ENCODE data around the gene C20orf144. TPM values are rescaled to one million over a fixed set of nuclear protein-coding genes. Genes with fewer than 3 reads are reported as not detected.

Gene C20orf144
- total and polyA plus RNA-seq, 9 of the 15 experiments (the other 6 are each of a cell fraction or from before 2014, with no cell fraction given) = 0.04 to 0.23 (median 0.11) TPM; not detected in 2

DNA sequence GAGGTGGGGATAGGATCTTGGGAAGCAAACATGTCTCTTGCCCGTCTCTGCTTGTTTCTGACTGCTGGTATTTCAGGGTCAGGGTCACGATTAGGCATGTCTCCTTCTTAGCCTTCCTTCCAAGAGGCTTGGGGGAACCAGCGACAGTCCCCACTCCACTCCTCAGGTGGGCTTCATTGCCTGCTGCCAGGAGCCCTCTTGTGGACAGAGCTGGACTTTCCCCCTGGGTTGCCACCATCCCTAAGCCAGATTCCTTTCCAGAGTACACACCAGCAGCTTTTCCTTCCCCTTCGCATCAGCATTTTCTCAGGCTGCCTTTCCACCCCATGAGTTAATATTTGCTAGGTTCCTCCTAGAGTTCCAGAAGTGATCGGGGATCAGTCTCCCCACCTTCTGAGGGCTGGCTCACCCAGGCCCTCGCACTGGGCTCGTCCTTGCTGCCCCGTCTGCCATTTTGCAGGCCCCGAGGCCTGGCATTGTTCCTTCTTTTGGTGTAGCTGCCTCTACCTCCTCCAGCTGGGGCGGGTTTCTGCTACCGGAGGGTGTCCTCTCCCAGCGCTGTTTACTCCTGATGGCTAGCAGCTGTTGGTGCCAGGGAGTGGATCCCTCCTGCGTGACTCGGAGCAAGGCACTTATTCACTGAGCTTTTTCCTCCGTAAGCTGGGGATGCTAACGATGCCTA lies 8.8 kb upstream of the C20orf144 start (continued):
- TF ChIP-seq CHD4 (IDR thresholded peaks at IDR 0.05; ENCODE audit: insufficient read depth, insufficient replicate concordance, low read depth, low read length, poor library complexity, severe bottlenecking) (no peak), NCOA6 (IDR thresholded peaks at IDR 0.05) (no peak), TARDBP (IDR thresholded peaks at IDR 0.05) (no peak), FOXA1 (IDR thresholded peaks at IDR 0.05; ENCODE audit: borderline replicate concordance) (no peak), DDX20 (tag; IDR thresholded peaks at IDR 0.05; ENCODE audit: low read depth) (no peak), ZFPM2 (CRISPR knock-in tag; IDR thresholded peaks at IDR 0.05) (no peak), JUND (IDR thresholded peaks at IDR 0.05; ENCODE audit: borderline replicate concordance, low read depth, low read length) (0 out of 2 replicates have a peak, but pooled peaks have one; percentile 4), JUND (tag; IDR thresholded peaks at IDR 0.05; ENCODE audit: borderline replicate concordance, low read depth, low read length) (no peak), SMARCC2 (IDR thresholded peaks at IDR 0.05; ENCODE audit: low read depth) (no peak), ZNF12 (CRISPR knock-in tag; IDR thresholded peaks at IDR 0.05) (no peak), ZNF766 (CRISPR knock-in tag; conservative IDR thresholded peaks at IDR 0.05) (no peak), C11orf30 (IDR thresholded peaks at IDR 0.05; ENCODE audit: low read depth) (0 out of 2 replicates have a peak, but pooled peaks have one; percentile 30), MAZ (CRISPR knock-in tag; conservative IDR thresholded peaks at IDR 0.05 in 1 of 2, IDR thresholded peaks at IDR 0.05 in 1 of 2) (peak in 1 of 2 experiments; percentile 54; a peak in 1 of 4 replicates)
- TF ChIP-seq, protein P1, sequence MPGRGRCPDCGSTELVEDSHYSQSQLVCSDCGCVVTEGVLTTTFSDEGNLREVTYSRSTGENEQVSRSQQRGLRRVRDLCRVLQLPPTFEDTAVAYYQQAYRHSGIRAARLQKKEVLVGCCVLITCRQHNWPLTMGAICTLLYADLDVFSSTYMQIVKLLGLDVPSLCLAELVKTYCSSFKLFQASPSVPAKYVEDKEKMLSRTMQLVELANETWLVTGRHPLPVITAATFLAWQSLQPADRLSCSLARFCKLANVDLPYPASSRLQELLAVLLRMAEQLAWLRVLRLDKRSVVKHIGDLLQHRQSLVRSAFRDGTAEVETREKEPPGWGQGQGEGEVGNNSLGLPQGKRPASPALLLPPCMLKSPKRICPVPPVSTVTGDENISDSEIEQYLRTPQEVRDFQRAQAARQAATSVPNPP (IDR thresholded peaks at IDR 0.05; ENCODE audit: borderline replicate concordance, insufficient read depth, insufficient read length) = no peak
- TF ChIP-seq, protein P2, sequence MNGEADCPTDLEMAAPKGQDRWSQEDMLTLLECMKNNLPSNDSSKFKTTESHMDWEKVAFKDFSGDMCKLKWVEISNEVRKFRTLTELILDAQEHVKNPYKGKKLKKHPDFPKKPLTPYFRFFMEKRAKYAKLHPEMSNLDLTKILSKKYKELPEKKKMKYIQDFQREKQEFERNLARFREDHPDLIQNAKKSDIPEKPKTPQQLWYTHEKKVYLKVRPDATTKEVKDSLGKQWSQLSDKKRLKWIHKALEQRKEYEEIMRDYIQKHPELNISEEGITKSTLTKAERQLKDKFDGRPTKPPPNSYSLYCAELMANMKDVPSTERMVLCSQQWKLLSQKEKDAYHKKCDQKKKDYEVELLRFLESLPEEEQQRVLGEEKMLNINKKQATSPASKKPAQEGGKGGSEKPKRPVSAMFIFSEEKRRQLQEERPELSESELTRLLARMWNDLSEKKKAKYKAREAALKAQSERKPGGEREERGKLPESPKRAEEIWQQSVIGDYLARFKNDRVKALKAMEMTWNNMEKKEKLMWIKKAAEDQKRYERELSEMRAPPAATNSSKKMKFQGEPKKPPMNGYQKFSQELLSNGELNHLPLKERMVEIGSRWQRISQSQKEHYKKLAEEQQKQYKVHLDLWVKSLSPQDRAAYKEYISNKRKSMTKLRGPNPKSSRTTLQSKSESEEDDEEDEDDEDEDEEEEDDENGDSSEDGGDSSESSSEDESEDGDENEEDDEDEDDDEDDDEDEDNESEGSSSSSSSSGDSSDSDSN (IDR thresholded peaks at IDR 0.05; ENCODE audit: borderline replicate concordance in 1 of 2, low read depth in 2 of 2, low read length in 2 of 2) = no peak
- TF ChIP-seq, protein P3, sequence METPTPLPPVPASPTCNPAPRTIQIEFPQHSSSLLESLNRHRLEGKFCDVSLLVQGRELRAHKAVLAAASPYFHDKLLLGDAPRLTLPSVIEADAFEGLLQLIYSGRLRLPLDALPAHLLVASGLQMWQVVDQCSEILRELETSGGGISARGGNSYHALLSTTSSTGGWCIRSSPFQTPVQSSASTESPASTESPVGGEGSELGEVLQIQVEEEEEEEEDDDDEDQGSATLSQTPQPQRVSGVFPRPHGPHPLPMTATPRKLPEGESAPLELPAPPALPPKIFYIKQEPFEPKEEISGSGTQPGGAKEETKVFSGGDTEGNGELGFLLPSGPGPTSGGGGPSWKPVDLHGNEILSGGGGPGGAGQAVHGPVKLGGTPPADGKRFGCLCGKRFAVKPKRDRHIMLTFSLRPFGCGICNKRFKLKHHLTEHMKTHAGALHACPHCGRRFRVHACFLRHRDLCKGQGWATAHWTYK (CRISPR knock-in tag; IDR thresholded peaks at IDR 0.05) = no peak
- TF ChIP-seq, protein P4, sequence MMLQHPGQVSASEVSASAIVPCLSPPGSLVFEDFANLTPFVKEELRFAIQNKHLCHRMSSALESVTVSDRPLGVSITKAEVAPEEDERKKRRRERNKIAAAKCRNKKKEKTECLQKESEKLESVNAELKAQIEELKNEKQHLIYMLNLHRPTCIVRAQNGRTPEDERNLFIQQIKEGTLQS (IDR thresholded peaks at IDR 0.05) = no peak
- TF ChIP-seq, protein P4 (CRISPR knock-in tag; conservative IDR thresholded peaks at IDR 0.05) = no peak
- TF ChIP-seq, protein P5, sequence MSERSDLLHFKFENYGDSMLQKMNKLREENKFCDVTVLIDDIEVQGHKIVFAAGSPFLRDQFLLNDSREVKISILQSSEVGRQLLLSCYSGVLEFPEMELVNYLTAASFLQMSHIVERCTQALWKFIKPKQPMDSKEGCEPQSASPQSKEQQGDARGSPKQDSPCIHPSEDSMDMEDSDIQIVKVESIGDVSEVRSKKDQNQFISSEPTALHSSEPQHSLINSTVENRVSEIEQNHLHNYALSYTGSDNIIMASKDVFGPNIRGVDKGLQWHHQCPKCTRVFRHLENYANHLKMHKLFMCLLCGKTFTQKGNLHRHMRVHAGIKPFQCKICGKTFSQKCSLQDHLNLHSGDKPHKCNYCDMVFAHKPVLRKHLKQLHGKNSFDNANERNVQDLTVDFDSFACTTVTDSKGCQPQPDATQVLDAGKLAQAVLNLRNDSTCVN (CRISPR knock-in tag; IDR thresholded peaks at IDR 0.05) = no peak

Measured in K562 (cell line).